ENCODE results near the gene RBBP8NL. TPM values are rescaled to one million over a fixed set of nuclear protein-coding genes. Genes with fewer than 3 reads are reported as not detected.

The RBBP8NL gene
- total and polyA plus RNA-seq, 9 of the 15 experiments (the other 6 are each of a cell fraction or from before 2014, with no cell fraction given), result not detected

DNA sequence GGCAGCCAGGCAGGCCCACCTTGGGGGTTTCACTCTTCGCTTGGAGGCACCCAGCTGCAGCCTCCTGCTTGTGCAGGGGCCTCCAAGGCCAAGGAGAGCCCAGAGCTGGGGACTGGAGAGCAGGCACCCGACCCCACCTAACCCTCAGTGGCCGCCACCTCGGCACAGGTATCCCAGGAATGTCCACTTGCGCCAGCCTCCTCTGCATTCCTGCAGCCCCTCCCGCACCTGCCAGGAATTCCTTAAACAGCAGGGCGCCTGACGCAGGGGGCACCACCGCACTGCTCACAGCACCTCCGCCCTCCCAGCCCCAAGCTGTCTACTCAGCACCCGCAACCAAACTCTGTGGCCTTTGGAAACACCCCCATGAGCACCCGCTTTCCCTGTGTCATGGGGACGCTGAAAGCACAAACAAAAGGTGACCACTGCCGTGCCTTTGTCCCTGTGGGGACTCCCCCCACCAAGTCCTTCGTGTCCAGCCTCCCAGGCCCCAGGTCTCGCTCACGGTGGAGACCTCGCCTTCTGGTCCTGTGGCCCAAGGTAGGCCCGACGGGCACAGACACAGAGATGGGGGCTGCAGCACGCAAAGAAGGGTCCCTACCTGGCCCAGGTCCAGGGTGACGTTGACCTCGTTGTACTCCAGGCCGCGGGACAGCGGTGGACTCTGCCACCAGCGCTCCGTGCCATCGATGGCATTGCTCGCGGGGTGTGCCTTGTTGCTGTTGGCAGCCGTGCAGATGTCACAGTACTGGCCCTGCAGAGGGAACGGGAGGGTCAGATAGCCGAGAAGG lies 65.3 kb downstream of the RBBP8NL start:
- DNase-seq (ENCODE audit: extremely low read depth in 1 of 4, low spot score in 3 of 4) (no peak), FAIRE-seq (no peak), ATAC-seq (no peak)
- Histone ChIP-seq H3K36me3 (ENCODE audit: control insufficient read depth, insufficient read depth, low read length) (peaks cover 36% of the 10 kb centered on the region; the same call in 1 of the 3 replicates), H3K4me3 (no peak overlapping the region), H3K4me1 (replicated peaks in 1 of 2; ENCODE audit: control insufficient read depth in 2 of 2, insufficient read depth in 2 of 2, low read length in 2 of 2) (peaks cover 55 to 96% of the 10 kb centered on the region in 2 experiments), H4K20me1 (replicated peaks; ENCODE audit: control insufficient read depth, insufficient read depth, low read length) (peaks cover 13% of the 10 kb centered on the region; the same call in 1 of the 2 replicates), H2AFZ (ENCODE audit: low read depth, low read length) (no peak overlapping the region), H3K4me2 (ENCODE audit: insufficient read depth, low read length) (no peak overlapping the region), H3K9me3 (replicated peaks; ENCODE audit: control insufficient read depth, insufficient read depth, low read depth, low read length) (no peaks in the 10 kb centered on the region), H3K27ac (ENCODE audit: extremely low read depth, low read depth, low read length) (no peak overlapping the region), H3K27me3 (ENCODE audit: control insufficient read depth in 2 of 2, insufficient read depth in 2 of 2, low read length in 2 of 2) (no peaks in the 10 kb centered on the region), H3K79me2 (ENCODE audit: control insufficient read depth, insufficient read depth, low read length) (peaks cover 75% of the 10 kb centered on the region), H3K9ac (ENCODE audit: insufficient read depth in 1 of 2, low read depth in 2 of 2, low read length in 2 of 2) (peak overlapping the region in 1 of 2 experiments; percentile 56; a peak in 2 of 4 replicates), H3K9me1 (ENCODE audit: control insufficient read depth, insufficient read depth, low read length) (peaks cover 4% of the 10 kb centered on the region)
- TF ChIP-seq POLR2G (IDR thresholded peaks at IDR 0.05; ENCODE audit: low read depth, low read length) (peak; percentile 61), WHSC1 (IDR thresholded peaks at IDR 0.05; ENCODE audit: low read length) (no peak), PCBP1 (IDR thresholded peaks at IDR 0.05; ENCODE audit: low read depth, low read length, poor library complexity, severe bottlenecking) (peak; percentile 4), NFIC (IDR thresholded peaks at IDR 0.05) (peak; percentile 6; the same call in 1 of the 2 replicates), HMGN3 (IDR thresholded peaks at IDR 0.05; ENCODE audit: borderline replicate concordance, extremely low read depth, insufficient read length, low read depth, low read length) (peak; percentile 10), ZNF140 (CRISPR knock-in tag; IDR thresholded peaks at IDR 0.05) (no peak), RBFOX2 (IDR thresholded peaks at IDR 0.05; ENCODE audit: low read depth, low read length) (0 out of 2 replicates have a peak, but pooled peaks have one; percentile 10), HCFC1 (IDR thresholded peaks at IDR 0.05; ENCODE audit: low read depth, low read length) (no peak), ZNF445 (CRISPR knock-in tag; IDR thresholded peaks at IDR 0.05; ENCODE audit: low read depth) (no peak), FOSL1 (tag; conservative IDR thresholded peaks at IDR 0.05) (no peak), SMARCE1 (IDR thresholded peaks at IDR 0.05) (no peak)
- TF ChIP-seq, protein P1, sequence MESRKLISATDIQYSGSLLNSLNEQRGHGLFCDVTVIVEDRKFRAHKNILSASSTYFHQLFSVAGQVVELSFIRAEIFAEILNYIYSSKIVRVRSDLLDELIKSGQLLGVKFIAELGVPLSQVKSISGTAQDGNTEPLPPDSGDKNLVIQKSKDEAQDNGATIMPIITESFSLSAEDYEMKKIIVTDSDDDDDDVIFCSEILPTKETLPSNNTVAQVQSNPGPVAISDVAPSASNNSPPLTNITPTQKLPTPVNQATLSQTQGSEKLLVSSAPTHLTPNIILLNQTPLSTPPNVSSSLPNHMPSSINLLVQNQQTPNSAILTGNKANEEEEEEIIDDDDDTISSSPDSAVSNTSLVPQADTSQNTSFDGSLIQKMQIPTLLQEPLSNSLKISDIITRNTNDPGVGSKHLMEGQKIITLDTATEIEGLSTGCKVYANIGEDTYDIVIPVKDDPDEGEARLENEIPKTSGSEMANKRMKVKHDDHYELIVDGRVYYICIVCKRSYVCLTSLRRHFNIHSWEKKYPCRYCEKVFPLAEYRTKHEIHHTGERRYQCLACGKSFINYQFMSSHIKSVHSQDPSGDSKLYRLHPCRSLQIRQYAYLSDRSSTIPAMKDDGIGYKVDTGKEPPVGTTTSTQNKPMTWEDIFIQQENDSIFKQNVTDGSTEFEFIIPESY (CRISPR knock-in tag; IDR thresholded peaks at IDR 0.05), result peak; percentile 48; the same call in 1 of the 2 replicates
- intact Hi-C loops (cut with micrococcal nuclease), result no loop called here
- ChIA-PET CTCF (ENCODE audit: low intra/inter-chr PET ratio) (no interaction called here), POLR2A (interaction anchor here (0.6 to 1.0 kb wide), 2 partner anchors 65 to 200 kb away, joined by 3 read pairs; no protein-coding TSS in a partner anchor)
- BruUV-seq (replicated peaks), result no TSS peak
- in situ Hi-C loops (cut with MboI), result loop anchor here (10.0 kb wide), 1 partner anchor 367 kb away; no protein-coding TSS in a partner anchor
- 94% methylated on average over 19 of the region's 34 CpGs for WGBS (ENCODE audit: insufficient coverage, low coverage, missing lambda C conversion rate)

All from K562 (cell line).